NCI-H1048 (cell line): Measurements from ENCODE around the gene GPR119.
"Not testable (repeated sequence)": the region's sequence is repeated elsewhere in the genome, so short reads cannot be mapped to it uniquely, and the experiment has no call there.

Experiments
- DNase-seq: peaks from one replicate; lab custom pipeline; 2025; lab: John Stamatoyannopoulos, UW

The GPR119 gene

DNA sequence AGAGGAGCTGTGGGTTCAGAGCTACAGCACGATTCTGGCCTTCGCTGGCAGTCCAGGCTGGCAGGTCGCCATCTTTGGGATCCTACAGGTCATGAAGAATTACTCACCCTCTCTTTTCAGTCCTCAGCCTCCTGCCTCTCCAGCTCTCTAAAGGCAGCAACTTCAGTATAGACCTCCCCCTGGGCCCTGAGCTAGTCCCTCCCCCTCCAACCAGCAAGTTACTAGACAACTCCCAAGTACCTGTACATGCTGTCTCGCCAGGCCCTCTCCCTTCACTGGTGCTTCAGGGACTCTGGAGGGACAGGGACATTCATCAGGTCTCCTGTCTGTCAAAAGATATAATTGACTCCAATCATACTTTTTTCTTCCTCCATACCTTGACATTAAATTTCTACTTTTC, at the start of gene GPR119:
Gene GPR119, minus strand, starts transcription at position 155 of the 400 bp plus-strand sequence. CDS start 227 bp downstream, outside the sequence.
- no peak for DNase-seq

DNA sequence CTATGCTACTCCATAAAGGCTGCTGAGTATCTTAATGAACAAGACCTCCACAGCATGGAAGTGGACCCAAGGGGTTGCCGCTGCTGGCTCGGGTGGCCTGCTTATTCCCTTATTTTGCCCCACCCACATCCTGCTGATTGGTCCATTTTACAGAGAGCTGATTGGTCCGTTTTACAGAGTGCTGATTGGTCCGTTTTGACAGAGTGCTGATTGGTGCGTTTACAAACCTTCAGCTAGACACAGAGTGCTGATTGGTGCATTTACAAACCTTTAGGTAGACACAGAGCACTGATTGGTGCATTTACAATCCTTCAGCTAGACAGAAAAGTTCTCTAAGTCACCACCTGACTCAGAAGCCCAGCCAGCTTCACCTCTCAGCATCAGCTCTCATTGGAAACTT, 43.8 kb upstream of the GPR119 start:
- not testable (repeated sequence) for DNase-seq

DNA sequence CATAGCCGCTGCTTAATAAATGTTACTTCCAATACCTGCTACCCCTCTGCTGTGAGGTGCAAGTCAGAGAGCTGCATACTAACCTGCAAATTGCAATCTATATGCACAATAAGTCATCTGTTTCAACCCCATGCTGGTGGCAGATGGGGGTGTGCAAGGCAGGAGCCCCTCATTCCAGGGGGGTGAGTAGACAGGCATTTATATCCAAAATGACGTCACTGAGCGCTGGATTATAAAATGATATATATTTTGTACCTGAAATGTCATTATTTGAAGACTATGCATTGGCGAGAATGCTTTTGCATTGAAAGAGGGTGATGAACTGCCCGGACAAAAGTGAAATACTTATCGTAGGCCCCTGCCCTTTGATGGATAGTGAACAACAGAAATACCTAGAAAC, 41.1 kb upstream of the GPR119 start:
- DNase-seq: no peak

DNA sequence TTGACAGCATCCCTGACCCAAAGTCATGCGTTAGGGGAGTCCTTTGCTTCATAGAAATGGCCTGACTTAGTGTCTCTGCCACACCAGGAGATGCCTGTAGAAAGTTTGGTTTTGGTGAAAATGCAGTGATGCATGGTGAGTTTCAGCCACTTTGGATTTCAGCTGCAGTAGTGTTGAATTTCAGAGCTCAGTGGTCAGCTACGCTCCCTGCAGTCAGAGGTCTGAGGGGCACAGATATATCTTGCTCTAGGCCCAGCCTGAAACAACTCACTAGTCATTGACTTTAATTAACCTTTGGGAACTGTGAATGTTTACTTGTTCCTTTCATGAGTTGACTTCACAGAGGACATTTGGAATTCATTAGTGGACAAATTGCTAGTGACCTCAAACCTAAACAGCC, 33.8 kb upstream of the GPR119 start:
- DNase-seq: no peak

DNA sequence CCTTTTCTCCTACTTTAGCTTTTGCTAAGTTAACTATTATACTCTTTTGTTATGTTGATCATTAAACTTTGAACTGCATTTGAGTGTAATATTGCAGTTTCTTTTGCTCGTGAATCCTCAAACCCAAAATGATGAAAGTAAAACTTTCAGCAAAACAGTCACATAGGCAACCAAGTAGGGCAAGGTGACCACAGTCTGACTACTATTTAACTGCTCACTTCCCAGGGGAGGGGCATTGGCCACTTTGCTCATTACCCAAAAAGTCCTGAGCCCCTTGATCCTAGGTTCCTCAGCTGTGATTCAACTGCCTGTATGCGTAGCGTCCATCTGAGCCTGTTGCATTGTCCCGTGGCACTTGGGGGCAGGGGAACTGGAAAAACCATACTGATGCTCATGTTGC, 33.3 kb upstream of the GPR119 start:
- DNase-seq: no peak

DNA sequence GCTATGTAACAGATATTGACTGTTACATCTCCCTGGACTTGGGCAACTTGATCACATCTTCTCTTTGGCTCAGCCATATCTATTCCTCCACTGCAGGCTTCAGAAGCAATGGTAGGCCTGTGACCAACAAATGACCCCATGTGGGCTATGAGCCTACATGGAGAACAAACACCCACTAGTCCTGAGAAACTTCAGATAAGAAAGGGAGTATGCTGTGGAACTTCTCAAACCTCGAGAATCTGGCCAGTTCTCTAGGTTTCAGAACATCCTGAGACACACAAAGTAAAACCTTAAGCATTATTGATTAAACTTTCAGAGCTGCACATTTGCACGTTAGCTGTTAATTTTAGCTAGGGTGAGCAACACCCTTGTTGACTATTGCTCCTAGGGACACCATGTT, 32.6 kb upstream of the GPR119 start:
- no peak for DNase-seq

DNA sequence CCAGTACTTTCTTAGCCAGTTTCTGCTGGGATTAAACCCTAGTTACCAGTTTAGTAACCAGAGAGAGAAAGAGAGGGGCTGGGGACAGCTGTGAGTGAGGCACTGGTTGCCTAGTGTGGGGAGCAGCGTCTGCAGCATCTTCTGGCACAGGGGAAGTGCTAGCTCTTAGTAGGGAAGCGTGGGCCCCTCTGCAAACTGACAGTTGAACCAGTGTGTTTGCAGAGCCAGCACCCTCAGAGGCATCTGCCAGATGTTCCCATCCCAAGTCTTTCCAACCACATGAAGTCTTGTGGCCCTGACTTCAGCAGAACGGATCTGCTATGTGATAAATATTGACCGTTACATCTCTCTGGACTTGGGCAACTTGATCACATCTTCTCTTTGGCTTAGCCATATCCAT, 31.3 kb upstream of the GPR119 start:
- DNase-seq: no peak

DNA sequence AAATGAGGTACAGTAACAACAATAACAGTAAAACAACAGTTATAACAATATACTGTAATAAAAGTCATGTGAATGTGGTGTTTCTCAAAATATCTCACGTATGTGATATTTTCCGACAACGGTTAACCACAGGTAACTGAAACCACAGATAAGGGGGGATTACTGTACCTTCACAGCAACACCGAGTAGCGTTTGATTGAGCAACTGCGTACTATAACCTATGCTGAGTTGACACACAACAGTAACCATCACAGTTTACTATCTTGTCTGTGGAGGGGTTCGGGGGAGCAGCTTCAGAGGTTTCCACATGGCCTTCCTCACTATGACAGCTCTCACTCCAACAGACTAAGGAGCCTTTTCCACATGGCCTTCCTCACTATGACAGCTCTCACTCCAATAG, 29.7 kb upstream of the GPR119 start:
- no peak for DNase-seq

DNA sequence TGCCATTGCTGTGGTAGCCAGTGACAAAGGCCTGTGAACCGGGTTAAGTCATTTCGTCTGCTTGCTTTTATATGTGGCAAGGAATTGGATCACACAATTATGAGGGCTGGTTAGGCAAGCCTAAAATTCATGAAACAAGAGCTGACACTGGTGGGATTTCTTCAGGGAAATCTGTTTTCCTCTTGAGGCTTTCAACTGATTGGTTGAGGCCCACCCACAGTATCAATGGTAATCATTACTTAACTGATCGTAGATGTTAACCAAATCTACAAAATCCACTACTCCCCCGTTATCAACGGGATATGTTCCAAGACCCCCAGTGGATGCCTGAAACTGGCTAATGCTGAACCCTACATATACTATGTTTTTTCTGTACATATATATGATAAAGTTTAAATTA, 29.3 kb upstream of the GPR119 start:
- no peak for DNase-seq

DNA sequence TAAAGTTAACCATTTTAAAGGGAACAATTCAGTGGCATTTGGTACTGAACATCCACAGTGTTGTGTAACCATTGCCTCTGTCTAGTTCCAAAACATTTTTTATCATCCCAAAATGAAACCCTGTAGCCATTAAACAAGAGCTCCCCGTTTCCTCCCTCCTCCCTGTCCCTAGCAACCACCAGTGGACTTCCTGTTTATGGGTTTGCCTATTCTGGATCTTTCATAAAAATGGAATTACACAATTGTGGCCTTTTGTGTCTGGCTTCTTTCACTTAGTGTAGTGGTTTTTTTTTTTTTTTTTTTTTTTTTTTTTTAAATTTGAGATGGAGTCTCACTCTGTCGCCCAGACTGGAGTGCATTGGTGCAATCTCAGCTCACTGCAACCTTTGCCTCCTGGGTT, 27.9 kb upstream of the GPR119 start:
- DNase-seq: no peak

DNA sequence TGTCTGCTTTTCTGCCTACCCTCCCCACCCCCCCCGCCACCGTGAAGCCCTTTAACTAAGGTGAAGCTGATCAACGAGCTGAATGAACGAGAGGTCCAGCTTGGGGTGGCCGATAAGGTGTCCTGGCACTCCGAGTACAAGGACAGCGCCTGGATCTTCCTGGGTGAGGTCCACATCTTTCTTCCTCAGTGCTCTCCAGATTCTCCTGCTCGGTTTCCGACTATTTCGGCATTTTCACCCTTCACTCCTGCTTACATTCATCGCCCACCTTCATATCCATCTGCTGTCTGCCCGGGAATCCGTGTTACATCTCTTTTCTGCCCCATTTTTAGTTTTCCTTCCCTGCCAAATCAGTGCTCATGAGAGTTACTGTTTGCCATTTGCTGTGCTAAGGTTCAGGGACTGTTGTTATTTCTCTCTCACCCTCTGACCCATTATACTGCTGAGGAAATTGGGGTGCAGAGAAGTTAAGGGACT, 16.8 kb upstream of the GPR119 start:
- no peak for DNase-seq

DNA sequence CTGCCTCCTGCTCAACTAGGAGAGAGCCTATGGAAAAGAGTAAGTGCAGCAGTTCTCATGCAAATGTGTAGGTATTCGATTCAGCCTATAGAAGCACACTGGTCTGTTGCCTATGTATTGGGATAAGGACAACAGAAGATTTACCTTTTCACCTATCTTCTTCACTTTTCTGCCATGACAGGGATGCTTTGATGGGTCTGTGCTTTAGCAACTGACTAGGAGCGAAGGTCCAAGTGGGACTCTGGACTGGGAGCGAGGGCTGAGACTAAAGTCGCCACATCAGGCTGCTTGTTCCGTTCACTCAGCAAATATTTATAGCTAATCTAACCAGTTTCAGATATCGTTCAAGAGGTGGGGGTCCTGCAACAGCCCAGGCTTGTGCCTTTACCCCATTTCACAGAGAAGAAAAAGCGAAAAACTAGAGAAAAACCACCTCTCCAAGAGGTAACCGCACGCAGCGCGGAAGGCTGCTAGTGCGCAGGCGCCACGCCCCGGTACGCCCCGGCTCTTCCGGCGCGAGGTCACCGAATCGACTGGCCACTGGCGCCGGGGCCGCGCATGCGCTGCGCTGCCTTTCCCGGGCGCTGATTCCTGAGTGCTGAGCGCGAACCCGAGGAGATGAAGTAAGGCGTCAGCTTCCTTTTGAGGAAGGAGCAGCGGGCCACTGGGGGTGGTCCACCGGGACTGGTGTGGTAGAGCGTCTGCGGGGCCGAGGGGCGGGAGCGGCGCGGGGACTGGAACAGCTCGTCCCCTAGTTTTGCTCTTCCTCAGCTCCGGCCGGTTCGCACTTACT, 16.1 kb upstream of the GPR119 start, which contains the start of gene RBMX2:
Gene RBMX2, plus strand, starts transcription at position 573 of the 793 bp plus-strand sequence. Its CDS starts 46 bp downstream, at position 619.
- peak; percentile 27 for DNase-seq

DNA sequence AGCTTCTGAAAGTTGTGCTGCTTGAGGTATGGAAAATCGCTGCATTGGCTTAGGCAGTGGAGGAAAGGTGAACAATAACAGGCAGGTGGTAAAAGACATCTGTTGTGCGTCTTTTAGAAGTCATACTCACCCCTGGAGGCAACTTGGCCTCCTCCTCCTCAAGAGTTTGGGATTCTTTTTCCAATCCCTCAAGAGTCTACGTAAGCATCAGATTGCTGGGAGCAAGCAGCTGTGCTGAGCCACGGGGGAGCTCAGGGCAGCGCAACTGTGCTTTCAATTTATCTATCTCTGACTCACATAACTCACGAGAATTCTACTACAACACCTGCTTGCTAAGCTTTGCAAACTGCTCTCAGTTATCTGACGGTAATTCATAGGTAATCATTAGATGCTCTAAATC, 9.9 kb upstream of the GPR119 start:
- no peak for DNase-seq

DNA sequence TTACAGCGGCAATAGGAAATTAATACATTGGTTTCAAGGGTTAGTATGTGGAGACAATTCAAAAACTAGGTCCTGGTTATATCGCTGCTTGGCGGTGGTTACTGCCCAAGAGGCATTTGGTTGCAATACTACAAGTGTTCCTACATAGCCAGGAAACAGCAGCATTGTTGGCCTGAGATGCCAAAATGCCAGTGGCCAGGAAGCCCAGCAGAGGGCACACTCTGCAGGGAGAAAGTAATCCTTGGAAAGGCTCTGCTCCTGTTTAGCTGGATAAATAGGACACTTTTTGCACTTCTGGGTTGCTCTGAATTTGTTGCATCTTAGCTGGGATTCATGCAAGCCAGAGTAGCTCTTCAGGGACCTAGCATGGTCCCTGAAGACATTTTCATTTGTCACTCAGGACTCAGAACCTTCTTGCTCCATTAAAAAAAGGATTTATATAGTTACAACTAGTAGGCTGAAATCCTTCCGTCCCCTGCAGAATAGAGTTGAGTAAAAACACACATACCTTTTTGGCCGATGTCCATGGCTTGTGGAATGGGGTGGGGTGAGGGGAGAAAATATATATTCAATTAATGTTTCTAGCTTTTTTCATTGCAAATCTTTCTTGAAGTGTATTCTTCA, 8.1 kb upstream of the GPR119 start:
- no peak for DNase-seq

DNA sequence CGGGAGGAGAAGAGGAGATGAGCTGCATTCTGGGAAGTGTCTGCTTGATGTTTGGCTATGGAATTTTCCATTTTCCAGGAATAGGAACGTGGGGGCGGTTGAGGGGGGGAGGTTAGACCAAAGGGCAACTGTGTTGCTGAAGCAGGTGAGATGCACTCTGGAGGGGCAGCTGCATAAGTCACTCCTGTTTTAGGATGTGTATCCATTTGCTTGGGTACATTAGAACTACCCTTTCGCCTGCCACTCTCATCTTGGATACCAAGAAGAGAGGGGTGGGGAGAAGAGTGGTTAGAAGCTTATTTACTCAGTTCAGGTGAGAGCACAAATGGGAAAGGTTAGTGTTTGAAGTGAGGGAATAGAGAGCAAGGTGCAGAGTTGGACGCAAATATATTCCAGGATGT, 934 bp upstream of the GPR119 start:
- DNase-seq: no peak

DNA sequence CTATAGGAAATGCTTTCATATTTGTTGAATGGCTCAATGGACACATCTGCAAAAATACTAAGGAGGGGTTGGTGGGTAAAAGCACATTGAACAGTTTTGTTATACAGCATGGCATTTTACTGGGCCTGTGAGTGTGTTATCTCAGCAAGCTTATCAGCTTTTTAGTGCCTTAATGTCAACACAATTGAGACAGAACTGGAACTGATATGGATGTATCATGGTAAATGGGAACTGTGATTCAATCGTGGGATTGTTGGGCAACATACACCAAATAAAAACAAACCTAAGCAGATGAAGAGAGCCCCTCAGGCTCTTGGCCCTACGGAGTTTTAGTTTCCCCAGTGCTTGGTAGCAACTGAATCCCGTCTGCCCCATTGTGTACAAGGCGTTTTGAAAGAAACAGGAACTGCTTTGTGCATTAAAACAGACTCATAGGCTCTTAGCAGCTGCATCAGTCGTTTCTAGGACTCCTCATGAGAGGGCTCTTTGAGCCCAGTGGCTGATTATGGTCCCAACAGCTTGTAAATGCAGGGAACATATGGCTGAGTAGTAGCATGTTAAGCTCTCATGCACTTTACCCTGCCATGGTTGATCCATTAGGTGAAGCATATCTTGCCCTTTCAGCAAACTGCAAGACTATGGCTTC, 7.3 kb downstream of the GPR119 start:
- DNase-seq: no peak

DNA sequence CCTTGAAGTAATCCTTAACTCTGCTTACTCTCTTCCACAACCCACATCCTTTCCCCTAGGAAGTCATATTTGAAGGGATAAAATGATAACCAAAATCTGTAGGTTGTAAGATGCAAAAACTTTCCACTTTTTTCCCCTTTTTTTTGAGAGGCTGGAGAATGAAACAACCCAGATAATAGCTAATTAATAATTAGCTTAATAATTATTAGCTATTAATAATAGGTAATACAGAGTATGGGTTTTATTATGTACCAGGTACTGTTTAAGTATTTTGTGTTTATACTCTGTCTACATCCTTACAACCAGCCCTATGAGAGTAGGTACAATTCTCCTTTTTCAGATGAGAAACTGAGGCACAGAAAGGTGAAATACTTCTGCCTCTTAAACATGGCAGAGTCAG, 9.4 kb downstream of the GPR119 start:
- no peak for DNase-seq

DNA sequence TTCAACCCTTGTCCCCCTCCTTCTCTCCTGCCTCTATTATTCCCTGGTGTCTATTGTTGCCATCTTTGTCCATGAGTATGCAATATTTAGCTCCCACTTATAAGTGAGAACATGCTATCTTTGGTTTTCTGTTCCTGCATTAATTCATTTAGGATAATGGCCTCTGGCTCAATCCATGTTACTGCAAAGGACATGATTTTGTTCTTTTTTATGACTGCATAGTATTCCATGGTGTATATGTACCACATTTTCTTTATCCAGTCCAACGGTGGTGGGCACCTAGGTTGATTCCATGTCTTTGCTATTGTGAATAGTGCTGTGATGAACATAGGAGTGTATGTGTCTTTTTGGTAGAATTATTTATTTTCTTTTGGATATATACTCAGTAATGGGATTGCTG, 33.4 kb downstream of the GPR119 start:
- DNase-seq: not testable (repeated sequence)

DNA sequence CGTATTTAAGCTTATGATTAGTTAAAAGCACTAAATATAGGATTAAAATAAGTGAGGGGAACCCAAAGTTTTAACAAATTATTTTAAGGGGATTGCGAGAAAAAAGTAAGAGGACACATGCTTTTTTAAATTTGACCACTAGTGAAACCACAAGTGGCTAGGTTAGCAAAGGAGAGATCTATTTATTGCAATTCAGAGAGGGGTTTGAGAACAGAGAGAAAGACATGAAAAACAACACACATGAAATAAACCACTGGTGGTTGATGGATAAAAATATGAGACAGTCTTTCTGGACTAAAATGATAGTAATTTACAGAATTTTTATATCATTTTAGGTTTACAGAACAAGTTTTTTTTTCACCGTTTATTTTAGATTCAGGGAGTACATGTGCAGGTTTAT, 33.9 kb downstream of the GPR119 start:
- no peak for DNase-seq

DNA sequence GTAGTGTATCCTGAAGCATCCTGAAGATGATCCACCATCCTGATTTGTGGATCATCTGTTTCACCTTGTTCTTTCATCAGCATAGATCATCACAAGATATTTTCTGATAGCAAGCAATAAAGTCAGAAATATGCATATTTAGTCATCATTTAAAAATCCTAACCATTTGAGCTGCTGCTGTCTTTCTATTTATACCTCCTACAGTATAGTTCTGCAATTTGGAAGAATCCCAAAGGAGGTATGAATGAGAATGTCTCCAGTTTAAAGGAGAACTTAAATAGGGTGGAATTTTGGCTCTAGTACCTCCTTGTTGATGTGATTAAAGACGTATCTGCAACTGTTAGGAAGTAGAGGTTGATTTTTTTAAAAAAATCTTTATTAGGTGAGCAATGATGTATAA, 38.2 kb downstream of the GPR119 start:
- DNase-seq: no peak

DNA sequence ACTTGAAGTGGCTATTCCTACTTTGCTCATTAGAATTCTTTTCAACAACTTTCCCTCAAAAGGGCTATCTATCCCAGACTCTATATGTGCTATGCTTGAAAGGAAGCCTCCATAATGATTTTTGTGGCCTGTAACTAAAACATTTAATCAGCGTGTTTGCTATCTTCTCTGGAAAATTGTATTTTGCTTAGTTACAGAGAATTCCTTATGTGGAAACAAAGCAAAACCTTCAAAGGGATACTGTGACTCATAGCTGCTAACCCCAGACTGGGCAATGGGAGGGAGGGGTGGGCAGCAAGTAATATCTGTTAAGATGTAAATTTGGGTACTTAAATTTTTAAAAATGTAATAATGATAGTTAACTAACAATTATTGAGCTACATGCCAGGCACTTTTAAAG, 42.1 kb downstream of the GPR119 start:
- DNase-seq: no peak

DNA sequence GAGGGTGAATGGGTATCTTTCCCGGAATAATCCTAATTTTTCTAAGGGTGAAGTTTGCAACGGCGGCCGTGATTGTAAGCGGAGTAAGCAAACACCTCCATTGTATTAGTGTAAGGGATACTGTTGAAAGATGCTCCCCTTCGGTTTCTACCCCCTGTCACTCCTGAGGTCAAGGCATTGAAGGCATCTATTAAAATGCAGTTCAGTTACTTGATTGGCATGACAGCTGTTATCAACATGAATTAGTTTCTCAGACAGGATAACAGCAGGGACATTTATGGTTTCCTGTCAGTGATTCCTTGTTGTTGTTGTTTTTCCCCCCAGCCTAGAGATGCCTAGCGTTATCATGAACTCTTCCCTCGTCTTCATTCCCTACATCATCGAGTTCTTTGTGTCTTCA, 45.2 kb downstream of the GPR119 start:
- DNase-seq: no peak
